Osteoblast (primary cell): ENCODE results near the gene OSBPL5. TPM values are rescaled to one million over a fixed set of nuclear protein-coding genes. Genes with fewer than 3 reads are reported as not detected.
A peak's percentile ranks its signal among the peaks of the same experiment; 100 is the strongest.

Experiments
- DNase-seq: peaks from one replicate; pipeline ENCODE4 v3.0.0; 2011; ENCODE audit warnings: low spot score, mixed read lengths; ENCODE audit not compliant: insufficient read length; ENCODE audit errors: missing footprints
- H2AFZ ChIP-seq: 2 replicates; pipeline ENCODE4 v1.6.0; 2011; ENCODE audit warnings: mild to moderate bottlenecking, low read length
- H3K27ac ChIP-seq: 2 replicates; pipeline ENCODE4 v1.5.1; 2011; ENCODE audit warnings: mild to moderate bottlenecking, low read depth, low read length, moderate library complexity
- H3K27me3 ChIP-seq: 2 replicates; pipeline ENCODE4 v1.6.0; 2012; ENCODE audit warnings: mild to moderate bottlenecking, control low read depth, inconsistent platforms, low read length, moderate library complexity; ENCODE audit not compliant: insufficient read depth
- H3K36me3 ChIP-seq: 2 replicates; pipeline ENCODE4 v1.5.1; 2011; ENCODE audit warnings: mild to moderate bottlenecking, low read length, control low read depth, moderate library complexity; ENCODE audit not compliant: insufficient read depth
- H3K4me1 ChIP-seq: 2 replicates; pipeline ENCODE4 v1.5.1; 2011; ENCODE audit warnings: mild to moderate bottlenecking, low read length, control low read depth, moderate library complexity; ENCODE audit not compliant: insufficient read depth
- H3K4me2 ChIP-seq: 2 replicates; pipeline ENCODE4 v1.6.0; 2011; ENCODE audit warnings: mild to moderate bottlenecking, low read length; ENCODE audit not compliant: insufficient read depth
- H3K4me3 ChIP-seq: fragments of 200-600 bp; sonication (generic); 3 replicates; pipeline ENCODE4 v1.5.1; 2012; ENCODE audit warnings: mild to moderate bottlenecking, low read length, inconsistent platforms; ENCODE audit not compliant: insufficient read depth
- H3K79me2 ChIP-seq: 2 replicates; pipeline ENCODE4 v1.6.0; 2012; ENCODE audit warnings: mild to moderate bottlenecking, low read length, control low read depth, inconsistent platforms; ENCODE audit not compliant: insufficient read depth
- H3K9me3 ChIP-seq: 2 replicates; pipeline ENCODE4 v1.5.1; 2011; ENCODE audit warnings: low read depth, low read length, control low read depth
- H4K20me1 ChIP-seq: 2 replicates; pipeline ENCODE4 v1.6.0; 2012; ENCODE audit warnings: mild to moderate bottlenecking, low read length, control low read depth; ENCODE audit not compliant: insufficient read depth
- CTCF ChIP-seq: IDR thresholded peaks from 2 replicates; pipeline ENCODE4 v1.5.1; 2011; ENCODE audit warnings: mild to moderate bottlenecking, low read depth, low read length, moderate library complexity; ENCODE audit errors: extremely low read depth
- total RNA-seq: library from RNA; depleted of rRNA; stranded (reverse); fragments of >200 nt; gene quantifications from 2 replicates; pipeline ENCODE4 v1.2.3, GENCODE V29; 2012

Gene OSBPL5
- total RNA-seq, 1 donor, result 49.9 TPM

DNA sequence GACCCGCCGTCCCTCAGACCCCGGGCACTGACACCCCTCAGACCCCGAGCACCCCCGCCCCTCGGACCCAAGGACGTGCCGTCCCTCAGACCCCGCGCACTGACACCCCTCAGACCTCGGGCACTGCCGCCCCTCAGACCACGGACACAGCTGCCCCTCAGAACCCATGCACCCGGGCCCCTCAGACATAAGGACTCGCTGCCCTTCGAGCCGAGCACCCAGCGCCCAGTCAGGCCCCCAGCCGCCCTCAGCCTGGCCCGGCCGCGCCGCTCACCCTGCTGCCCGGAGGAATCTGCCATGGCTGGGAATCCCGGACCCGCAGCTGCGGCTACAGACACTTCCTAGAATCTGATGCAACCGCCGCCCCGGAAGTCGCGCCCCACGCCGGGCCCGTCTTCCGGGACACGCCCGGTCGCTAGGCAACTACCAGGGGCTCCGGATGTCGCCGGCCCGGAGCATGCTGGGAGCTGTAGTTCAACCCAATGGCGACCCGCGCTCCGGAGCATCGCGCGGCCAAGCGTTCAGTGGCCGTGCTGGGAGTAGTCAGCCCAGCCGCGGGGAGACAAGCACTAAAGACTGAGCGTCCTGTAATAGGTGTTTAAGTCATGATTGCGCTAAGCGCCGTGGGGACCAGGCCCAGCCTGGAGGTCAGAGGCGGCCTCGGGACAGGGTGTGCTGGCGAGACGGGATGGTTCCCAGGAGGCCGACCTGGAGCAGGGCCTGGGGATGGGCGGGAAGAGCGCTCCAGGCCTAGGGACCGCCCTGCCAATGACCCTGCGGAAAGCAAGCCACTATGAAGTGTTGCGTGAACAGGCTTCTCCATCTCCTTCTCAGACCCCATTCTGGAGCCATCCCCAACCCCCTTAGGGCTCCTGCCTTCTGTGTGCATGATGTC lies 107.8 kb downstream of the OSBPL5 start, which contains the start of gene CARS1:
Gene CARS1, minus strand, starts transcription at position 355 of the 895 bp plus-strand sequence. Its CDS starts 56 bp downstream, at position 299.
- peak within 1 kb of the TSS; percentile 85 for H3K27ac ChIP-seq
- H3K4me2 ChIP-seq, result peak within 1 kb of the TSS; percentile 81
- peak; percentile 99 for DNase-seq
- TF ChIP-seq CTCF, result no peak
- H2AFZ ChIP-seq, result peak within 1 kb of the TSS; percentile 94
- H3K27me3 ChIP-seq, result no peaks in the 10 kb centered on the region
- H3K79me2 ChIP-seq, result peaks cover 47% of the 10 kb centered on the region
- peaks cover 17% of the 10 kb centered on the region for H3K4me1 ChIP-seq
- H3K4me3 ChIP-seq, result peak within 1 kb of the TSS; percentile 98
- peaks cover 22% of the 10 kb centered on the region for H4K20me1 ChIP-seq
- peaks cover 14% of the 10 kb centered on the region for H3K36me3 ChIP-seq
- no peaks in the 10 kb centered on the region for H3K9me3 ChIP-seq

- H3K27ac ChIP-seq, result peak overlapping the region; percentile 85
- peaks cover 21% of the 10 kb centered on the region for H3K36me3 ChIP-seq
- peaks cover 55% of the 10 kb centered on the region for H3K79me2 ChIP-seq
- peak overlapping the region; percentile 98 for H3K4me3 ChIP-seq
- peaks cover 17% of the 10 kb centered on the region for H3K4me1 ChIP-seq
- H2AFZ ChIP-seq, result no peak overlapping the region
- peak overlapping the region; percentile 81 for H3K4me2 ChIP-seq
- TF ChIP-seq CTCF, result no peak
- DNase-seq, result peak; percentile 53
- no peaks in the 10 kb centered on the region for H3K9me3 ChIP-seq
- no peaks in the 10 kb centered on the region for H3K27me3 ChIP-seq
- peaks cover 24% of the 10 kb centered on the region for H4K20me1 ChIP-seq
Measured at GRCh38 chr11:3056296-3057068, 108.6 kb downstream of the OSBPL5 start.

- Histone ChIP-seq H3K4me3 (peak overlapping the region; percentile 98), H3K4me2 (peak overlapping the region; percentile 81), H3K36me3 (peaks cover 21% of the 10 kb centered on the region), H3K4me1 (peaks cover 17% of the 10 kb centered on the region), H3K27ac (peak overlapping the region; percentile 85), H4K20me1 (peaks cover 24% of the 10 kb centered on the region), H3K9me3 (no peaks in the 10 kb centered on the region), H3K27me3 (no peaks in the 10 kb centered on the region), H2AFZ (no peak overlapping the region), H3K79me2 (peaks cover 61% of the 10 kb centered on the region)
- no peak for DNase-seq
- TF ChIP-seq CTCF, result no peak
Measured at GRCh38 chr11:3055891-3056290, 109.2 kb downstream of the OSBPL5 start.
